IPS-11a (cell line): ENCODE measurements around the gene SYT11.
"Not testable (repeated sequence)": the region's sequence is repeated elsewhere in the genome, so short reads cannot be mapped to it uniquely, and the experiment has no call there.

Experiments used
- H3K4me3 ChIP-seq: one replicate; pipeline ENCODE4 v1.5.1; 2013; ENCODE audit warnings: low read depth, low read length, control low read depth

SYT11 gene

GRCh38 chr1:155896476-155896875 lies 37.1 kb downstream of the SYT11 start:
- not testable (repeated sequence) for H3K4me3 ChIP-seq

GRCh38 chr1:155897746-155898145 lies 38.4 kb downstream of the SYT11 start:
- H3K4me3 ChIP-seq, result no peak overlapping the region

- H3K4me3 ChIP-seq, result no peak overlapping the region
Observed at GRCh38 chr1:155898888-155899287, 39.5 kb downstream of the SYT11 start.

- H3K4me3 ChIP-seq, result no peak overlapping the region
Observed at GRCh38 chr1:155899683-155900082, 40.3 kb downstream of the SYT11 start.

- H3K4me3 ChIP-seq, result no peak overlapping the region
Observed at GRCh38 chr1:155900161-155900560, 40.8 kb downstream of the SYT11 start.

DNA sequence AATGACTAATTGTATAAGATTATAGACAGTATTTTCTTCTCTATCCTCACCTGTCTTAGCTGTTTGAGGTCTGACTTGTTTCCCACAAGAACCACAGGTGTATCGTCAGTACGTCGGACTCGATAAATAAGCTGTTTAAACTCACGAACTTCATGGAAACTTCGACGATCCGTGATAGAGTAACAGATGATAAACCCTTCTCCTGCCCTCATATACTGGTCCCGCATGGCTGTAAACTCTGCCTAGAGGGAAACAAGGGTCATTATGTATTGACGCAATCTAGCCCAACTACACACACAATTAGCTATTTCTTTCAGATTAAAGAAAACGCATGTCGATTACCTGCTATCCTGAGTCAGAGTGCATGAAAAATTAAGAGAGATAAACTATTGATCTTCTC lies 44.9 kb downstream of the SYT11 start:
- H3K4me3 ChIP-seq, result no peak overlapping the region

DNA sequence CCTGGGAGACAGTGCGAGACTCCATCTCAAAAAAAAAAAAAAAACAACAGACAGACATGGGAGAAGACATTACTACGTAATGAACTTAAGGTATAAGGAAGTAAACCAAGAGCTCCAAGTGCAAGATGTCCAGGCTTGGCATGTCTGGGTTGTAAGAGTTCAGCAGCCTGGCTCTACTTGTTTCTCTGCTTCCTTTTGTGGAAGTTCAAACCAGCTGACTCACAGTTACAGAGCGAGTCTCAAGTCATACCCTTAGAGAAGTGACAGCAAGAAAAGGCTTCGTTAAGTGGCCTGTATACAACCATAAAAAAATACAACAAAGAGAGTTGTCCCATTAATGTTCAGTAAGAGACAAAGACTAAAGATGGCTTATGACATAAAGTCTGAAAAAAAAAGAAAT lies 50.5 kb downstream of the SYT11 start:
- H3K4me3 ChIP-seq, result no peak overlapping the region

- H3K4me3 ChIP-seq, result peak overlapping the region; percentile 74
Observed at GRCh38 chr1:155910621-155911121, 51.3 kb downstream of the SYT11 start.

DNA sequence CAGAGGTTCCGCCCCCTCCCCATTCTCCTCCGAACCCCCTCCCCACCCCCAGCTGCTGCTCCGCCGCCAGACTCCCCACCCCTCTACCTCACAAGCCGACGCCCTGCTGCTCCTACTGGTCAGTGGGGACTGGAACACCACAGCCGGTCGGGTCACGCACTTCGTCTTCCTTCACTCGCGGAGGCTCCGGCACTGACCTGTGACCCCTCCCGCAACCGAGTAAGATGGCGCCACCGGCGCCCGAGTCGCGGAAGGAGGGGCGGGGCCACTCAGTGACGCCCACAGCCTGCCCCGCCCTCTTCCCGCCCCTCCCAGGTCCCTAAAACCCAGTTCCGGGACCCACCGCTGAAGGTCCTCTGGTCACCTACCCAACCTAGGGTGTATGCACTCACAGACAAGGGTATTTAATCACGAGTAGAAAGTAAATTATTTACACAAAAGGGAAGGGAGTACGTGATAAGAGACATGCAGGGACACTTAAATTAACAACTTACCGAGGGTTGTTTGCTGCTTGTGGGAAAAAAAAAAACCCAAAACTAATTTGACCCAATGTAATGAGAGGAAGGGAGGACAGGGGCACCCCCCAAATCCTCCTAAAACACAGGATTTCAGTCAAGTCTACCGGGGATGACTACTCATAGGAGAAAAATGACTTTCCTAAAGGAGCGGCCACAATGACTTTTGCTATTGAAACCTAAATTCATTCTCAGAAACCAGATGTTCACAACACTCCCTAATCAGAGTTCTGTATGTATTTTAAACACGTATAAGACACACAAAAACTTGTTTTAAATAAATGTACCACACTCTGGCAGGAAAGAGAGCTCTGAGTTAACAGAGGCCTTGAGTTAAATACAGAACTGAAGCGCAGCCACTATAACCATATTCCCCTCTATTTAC lies 52.0 kb downstream of the SYT11 start, which contains the start of gene RIT1:
Gene RIT1 (minus strand): TSS at position 194 of the 900 bp plus-strand sequence. CDS start 588 bp downstream, outside the sequence.
- peak within 1 kb of the TSS; percentile 74 for H3K4me3 ChIP-seq

DNA sequence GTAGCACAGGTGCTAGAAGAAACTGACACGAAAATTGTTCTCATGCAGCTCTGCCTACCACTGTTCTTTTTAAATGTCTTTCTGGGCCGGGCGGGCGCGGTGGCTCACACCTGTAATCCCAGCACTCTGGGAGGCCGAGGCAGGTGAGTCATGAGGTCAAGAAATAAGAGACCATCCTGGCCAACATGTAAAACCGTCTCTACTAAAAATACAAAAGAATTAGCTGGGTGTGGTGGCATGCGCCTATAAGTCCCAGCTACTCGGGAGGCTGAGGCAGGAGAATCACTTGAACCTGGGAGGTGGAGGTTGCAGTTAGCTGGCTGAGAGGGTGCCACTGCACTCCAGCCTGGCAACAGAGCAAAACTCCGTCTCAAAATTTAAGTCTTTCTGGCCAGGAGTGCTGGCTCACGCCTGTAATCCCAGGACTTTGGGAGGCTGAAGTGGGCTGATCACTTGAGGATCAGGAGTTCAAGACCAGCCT lies 52.7 kb downstream of the SYT11 start:
- H3K4me3 ChIP-seq, result no peak overlapping the region

GRCh38 chr1:155913969-155914757 lies 54.8 kb downstream of the SYT11 start:
- no peak overlapping the region for H3K4me3 ChIP-seq

GRCh38 chr1:155918660-155919059 lies 59.3 kb downstream of the SYT11 start:
- H3K4me3 ChIP-seq, result no peak overlapping the region

- H3K4me3 ChIP-seq, result no peak overlapping the region
Observed at GRCh38 chr1:155919801-155920200, 60.4 kb downstream of the SYT11 start.

GRCh38 chr1:155920717-155921116 lies 61.4 kb downstream of the SYT11 start:
- H3K4me3 ChIP-seq, result no peak overlapping the region

DNA sequence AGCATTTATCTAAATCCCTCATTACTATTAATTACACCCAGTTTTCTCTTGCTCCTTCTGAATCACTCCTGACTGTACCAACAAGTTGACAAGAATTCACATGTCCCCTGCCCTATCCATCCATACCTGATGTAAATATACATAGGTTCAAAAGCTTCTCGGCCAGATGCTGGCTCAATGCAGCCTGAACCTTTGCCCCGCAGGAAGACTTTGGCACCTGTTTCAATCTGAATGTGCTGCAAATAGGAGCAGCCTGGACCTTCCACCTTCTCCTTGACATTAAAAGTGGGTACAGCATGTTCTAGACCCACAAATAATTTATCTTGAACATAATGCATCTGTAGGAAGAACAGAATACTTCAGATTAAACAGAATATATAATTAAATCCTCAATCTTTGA lies 66.1 kb downstream of the SYT11 start:
- no peak overlapping the region for H3K4me3 ChIP-seq

GRCh38 chr1:155929057-155929456 lies 69.7 kb downstream of the SYT11 start:
- H3K4me3 ChIP-seq, result no peak overlapping the region

DNA sequence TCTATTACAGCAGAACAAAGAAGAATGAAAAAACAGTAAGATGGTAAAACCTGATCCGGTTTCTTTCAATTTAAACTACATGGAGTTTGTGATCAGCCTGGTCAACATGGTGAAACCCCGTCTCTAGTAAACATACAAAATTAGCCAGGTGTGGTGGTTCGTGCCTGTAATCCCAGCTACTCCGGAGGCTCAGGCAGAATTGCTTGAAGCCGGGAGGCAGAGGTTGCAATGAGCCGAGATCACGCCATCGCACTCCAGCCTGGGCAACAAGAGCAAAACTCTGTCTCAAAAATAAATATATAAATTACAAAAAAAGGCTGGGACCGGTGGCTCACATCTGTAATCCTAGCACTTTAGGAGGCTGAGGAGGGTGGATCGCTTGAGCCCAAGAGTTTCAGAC lies 71.4 kb downstream of the SYT11 start:
- not testable (repeated sequence) for H3K4me3 ChIP-seq

- H3K4me3 ChIP-seq, result no peak overlapping the region
Observed at GRCh38 chr1:155931332-155932038, 72.1 kb downstream of the SYT11 start.

- H3K4me3 ChIP-seq, result no peak overlapping the region
Observed at GRCh38 chr1:155932081-155932480, 72.7 kb downstream of the SYT11 start.

- H3K4me3 ChIP-seq, result no peak overlapping the region
Observed at GRCh38 chr1:155932487-155932886, 73.1 kb downstream of the SYT11 start.

- H3K4me3 ChIP-seq, result peak overlapping the region; percentile 99
Observed at GRCh38 chr1:155933591-155934096, 74.3 kb downstream of the SYT11 start.
